GM18526 (cell line): ENCODE measurements around the gene BSN.

ENCODE experiments used
- POLR2A ChIP-seq: IDR thresholded peaks from 3 replicates; pipeline ENCODE4 v1.6.1; 2011; ENCODE audit not compliant: insufficient read length; ENCODE audit errors: extremely low read depth

BSN gene

DNA sequence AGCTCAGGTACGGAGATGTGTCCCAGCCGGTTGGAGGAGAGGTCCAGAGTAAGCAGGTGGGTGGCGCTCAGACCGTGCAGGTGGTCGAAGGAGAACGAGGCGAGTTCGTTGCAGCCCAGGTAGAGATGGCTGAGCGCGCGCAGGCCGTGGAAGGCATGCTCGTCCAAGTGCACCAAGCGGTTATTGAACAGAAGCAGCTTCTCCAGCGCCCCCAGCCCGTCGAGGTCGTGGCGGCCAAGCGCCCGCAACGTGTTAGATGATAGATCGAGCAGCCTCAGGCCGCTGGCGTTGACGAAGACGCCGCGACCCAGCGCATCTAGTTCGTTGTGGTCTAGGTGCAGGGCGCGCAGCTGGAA lies 164.6 kb downstream of the BSN start:
- TF ChIP-seq POLR2A: no peak

DNA sequence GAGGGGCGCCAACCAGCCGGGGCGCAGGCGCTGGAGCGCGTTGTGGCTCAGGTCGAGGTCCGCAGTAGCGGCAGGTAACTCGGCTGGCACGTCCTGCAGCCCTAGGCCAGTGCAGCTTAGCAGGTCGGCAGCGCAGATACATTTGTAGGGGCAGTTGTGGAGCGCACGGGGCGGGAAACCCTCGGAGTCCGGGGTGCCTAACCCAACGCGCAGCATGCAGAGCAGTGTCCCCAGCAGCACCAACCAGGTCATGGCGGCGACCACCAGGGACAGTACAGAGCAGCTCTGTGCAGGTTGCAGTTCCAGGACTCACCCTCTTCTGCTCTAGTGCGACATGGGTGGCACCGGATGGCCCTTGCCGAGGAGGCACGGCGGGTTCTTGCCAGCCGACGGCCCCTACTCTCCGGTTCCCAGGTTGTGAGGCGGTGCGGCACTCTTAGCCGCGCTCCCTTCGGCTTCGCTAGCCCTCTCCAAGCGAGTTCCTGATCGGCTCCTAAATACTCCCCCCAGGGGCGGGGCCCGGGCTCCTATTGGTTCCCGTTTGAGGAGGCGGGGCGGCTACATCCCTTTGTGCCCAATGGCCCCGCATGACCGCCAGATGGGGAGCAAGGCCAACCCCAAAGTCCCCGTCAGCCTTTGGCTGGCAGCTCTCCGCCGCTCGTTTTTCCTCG lies 165.1 kb downstream of the BSN start, which contains the start of gene AMIGO3:
TSS of gene AMIGO3 (minus strand) at position 471 of the 671 bp plus-strand sequence. CDS start at position 252, 219 bp downstream.
- TF ChIP-seq POLR2A: peak; percentile 91
